Measurements from ENCODE around the gene SYNPO. TPM values are rescaled to one million over a fixed set of nuclear protein-coding genes. Genes with fewer than 3 reads are reported as not detected.
A peak's percentile ranks its signal among the peaks of the same experiment; 100 is the strongest.

Gene SYNPO
- total RNA-seq, 1 donor = 3.9 TPM

GRCh38 chr5:150689120-150689519, 48.7 kb downstream of the SYNPO start:
- no peak for TF ChIP-seq CTCF (IDR thresholded peaks at IDR 0.05; ENCODE audit: insufficient read depth, low read length)

GRCh38 chr5:150690760-150691159, 50.3 kb downstream of the SYNPO start:
- H3K4me3 ChIP-seq (ENCODE audit: low read depth, low read length) = no peak overlapping the region
- no peak for DNase-seq (ENCODE audit: low read depth)
- no peak for TF ChIP-seq CTCF (IDR thresholded peaks at IDR 0.05; ENCODE audit: insufficient read depth, low read length)

More at GRCh38 chr5:150689120-150689519, 48.7 kb downstream of the SYNPO start:
- H3K4me3 ChIP-seq (ENCODE audit: low read depth, low read length) = no peak overlapping the region
- no peak for DNase-seq (ENCODE audit: low read depth)

GRCh38 chr5:150692276-150692675, 51.8 kb downstream of the SYNPO start:
- no peak for TF ChIP-seq CTCF (IDR thresholded peaks at IDR 0.05; ENCODE audit: insufficient read depth, low read length)
- no peak for DNase-seq (ENCODE audit: low read depth)
- no peak overlapping the region for H3K4me3 ChIP-seq (ENCODE audit: low read depth, low read length)

GRCh38 chr5:150694612-150695011, 54.2 kb downstream of the SYNPO start:
- no peak for TF ChIP-seq CTCF (IDR thresholded peaks at IDR 0.05; ENCODE audit: insufficient read depth, low read length)
- DNase-seq (ENCODE audit: low read depth) = peak; percentile 90
- H3K4me3 ChIP-seq (ENCODE audit: low read depth, low read length) = no peak overlapping the region

- no peak for DNase-seq (ENCODE audit: low read depth)
- H3K4me3 ChIP-seq (ENCODE audit: low read depth, low read length) = peak overlapping the region; percentile 97
- no peak for TF ChIP-seq CTCF (IDR thresholded peaks at IDR 0.05; ENCODE audit: insufficient read depth, low read length)
Observed at GRCh38 chr5:150700246-150700593, 59.8 kb downstream of the SYNPO start.

GRCh38 chr5:150700594-150701377, 60.3 kb downstream of the SYNPO start, which contains the start of gene RBM22:
TSS of gene RBM22 (minus strand) at chr5:150701062. CDS start at chr5:150700985, 77 bp downstream.
- TF ChIP-seq CTCF (IDR thresholded peaks at IDR 0.05; ENCODE audit: insufficient read depth, low read length) = peak; percentile 72
- peak within 1 kb of the TSS; percentile 97 for H3K4me3 ChIP-seq (ENCODE audit: low read depth, low read length)
- peak; percentile 87 for DNase-seq (ENCODE audit: low read depth)

Data from fibroblast of the aortic adventitia (primary cell).